H9 (cell line): ENCODE results near the gene GALNT2. TPM values are rescaled to one million over a fixed set of nuclear protein-coding genes. Genes with fewer than 3 reads are reported as not detected.

Experiments used
- DNase-seq: peaks from one replicate; pipeline ENCODE4 v3.0.0-alpha.2; 2017
- H2AFZ ChIP-seq: one replicate; pipeline ENCODE4 v1.6.1; 2013; ENCODE audit warnings: mild to moderate bottlenecking, low read length, control low read depth, moderate library complexity
- H2AK5ac ChIP-seq: 2 replicates; pipeline ENCODE4 v1.6.1; 2013; ENCODE audit warnings: low read length, control low read depth, mixed read lengths; ENCODE audit not compliant: insufficient read length
- H2BK120ac ChIP-seq: one replicate; pipeline ENCODE4 v1.6.1; 2013; ENCODE audit warnings: low read depth, mild to moderate bottlenecking, low read length, control low read depth, inconsistent platforms; ENCODE audit not compliant: poor library complexity, severe bottlenecking
- H2BK12ac ChIP-seq: 2 replicates; pipeline ENCODE4 v1.6.1; 2013; ENCODE audit warnings: low read length, control low read depth, mixed read lengths, low read depth; ENCODE audit not compliant: insufficient read length
- H2BK15ac ChIP-seq: 2 replicates; pipeline ENCODE4 v1.6.1; 2013; ENCODE audit warnings: low read depth, low read length, control low read depth
- H2BK20ac ChIP-seq: one replicate; pipeline ENCODE4 v1.6.1; 2013; ENCODE audit warnings: low read depth, mild to moderate bottlenecking, low read length, control low read depth, inconsistent platforms; ENCODE audit not compliant: poor library complexity, severe bottlenecking
- H2BK5ac ChIP-seq: 2 replicates; pipeline ENCODE4 v1.6.1; 2013; ENCODE audit warnings: low read length, control low read depth, mixed read lengths; ENCODE audit not compliant: insufficient read length
- H3K14ac ChIP-seq: 2 replicates; pipeline ENCODE4 v1.6.1; 2013; ENCODE audit warnings: low read length, control low read depth; ENCODE audit not compliant: insufficient read depth
- H3K18ac ChIP-seq: 2 replicates; pipeline ENCODE4 v1.6.1; 2013; ENCODE audit warnings: low read depth, mild to moderate bottlenecking, mixed read lengths, low read length, control low read depth; ENCODE audit not compliant: insufficient read length
- H3K23ac ChIP-seq: 2 replicates; pipeline ENCODE4 v1.6.1; 2013; ENCODE audit warnings: low read length, control low read depth, mixed read lengths, low read depth; ENCODE audit not compliant: insufficient read length
- H3K23me2 ChIP-seq: 2 replicates; pipeline ENCODE4 v1.6.1; 2013; ENCODE audit warnings: low read depth, mild to moderate bottlenecking, mixed read lengths, low read length, control low read depth; ENCODE audit not compliant: insufficient read length, poor library complexity, severe bottlenecking
- H3K27ac ChIP-seq: 2 replicates; pipeline ENCODE4 v1.5.1; 2013; ENCODE audit warnings: low read length, control low read depth, mixed read lengths, low read depth; ENCODE audit not compliant: insufficient read length
- H3K27me3 ChIP-seq: 2 replicates; pipeline ENCODE4 v1.6.1; 2013; ENCODE audit warnings: low read length, control low read depth, inconsistent platforms; ENCODE audit not compliant: insufficient read depth
- H3K4ac ChIP-seq: 2 replicates; pipeline ENCODE4 v1.6.1; 2013; ENCODE audit warnings: low read depth, mild to moderate bottlenecking, control low read depth, inconsistent platforms, low read length, moderate library complexity
- H3K4me1 ChIP-seq: 2 replicates; pipeline ENCODE4 v1.6.1; 2013; ENCODE audit warnings: low read length, control low read depth, inconsistent platforms; ENCODE audit not compliant: insufficient read depth
- H3K4me2 ChIP-seq: 2 replicates; pipeline ENCODE4 v1.6.1; 2013; ENCODE audit warnings: low read length, control low read depth, mixed read lengths; ENCODE audit not compliant: insufficient read length, insufficient read depth
- H3K56ac ChIP-seq: 2 replicates; pipeline ENCODE4 v1.6.1; 2013; ENCODE audit warnings: low read depth, mild to moderate bottlenecking, mixed read lengths, low read length, control low read depth; ENCODE audit not compliant: insufficient read length
- H3K79me1 ChIP-seq: 2 replicates; pipeline ENCODE4 v1.6.1; 2013; ENCODE audit warnings: low read depth, mild to moderate bottlenecking, moderate library complexity, low read length, control low read depth, inconsistent platforms; ENCODE audit not compliant: insufficient read depth, poor library complexity, severe bottlenecking
- H3K79me2 ChIP-seq: 2 replicates; pipeline ENCODE4 v1.6.1; 2013; ENCODE audit warnings: low read length, control low read depth, inconsistent platforms; ENCODE audit not compliant: insufficient read depth
- H3K9ac ChIP-seq: 2 replicates; pipeline ENCODE4 v1.6.1; 2013; ENCODE audit warnings: low read length, control low read depth, mixed read lengths; ENCODE audit not compliant: insufficient read length; ENCODE audit errors: extremely low read depth
- H3K9me3 ChIP-seq: one replicate; pipeline ENCODE4 v1.6.1; 2013; ENCODE audit warnings: low read depth, low read length, inconsistent platforms; ENCODE audit not compliant: control insufficient read depth
- H3T11ph ChIP-seq: one replicate; pipeline ENCODE4 v1.6.1; 2013; ENCODE audit warnings: mild to moderate bottlenecking, low read length, control low read depth, inconsistent platforms
- H4K20me1 ChIP-seq: one replicate; pipeline ENCODE4 v1.6.1; 2013; ENCODE audit not compliant: control insufficient read depth, insufficient read length, insufficient read depth
- H4K5ac ChIP-seq: 2 replicates; pipeline ENCODE4 v1.6.1; 2013; ENCODE audit warnings: low read depth, mild to moderate bottlenecking, mixed read lengths, low read length, control low read depth; ENCODE audit not compliant: insufficient read length
- H4K8ac ChIP-seq: replicated peaks from 2 replicates; pipeline ENCODE4 v1.6.1; 2013; ENCODE audit warnings: low read length, control low read depth, mixed read lengths, low read depth; ENCODE audit not compliant: insufficient read length
- H4K91ac ChIP-seq: 2 replicates; pipeline ENCODE4 v1.6.1; 2013; ENCODE audit warnings: low read depth, mild to moderate bottlenecking, moderate library complexity, mixed read lengths, low read length, control low read depth; ENCODE audit not compliant: insufficient read length
- H3K27ac Mint-ChIP-seq, 3 experiments: 2 replicates in 2 of 3; 3 replicates in 1 of 3; pipeline ENCODE4 v1.8.0; 2020 to 2021; ENCODE audit warnings: mixed read lengths in 3 of 3, mild to moderate bottlenecking in 1 of 3, moderate library complexity in 1 of 3
- H3K27me3 Mint-ChIP-seq: 2 replicates; pipeline ENCODE4 v1.8.0; 2021; ENCODE audit warnings: low read depth, mild to moderate bottlenecking, moderate library complexity, mixed read lengths
- H3K36me3 Mint-ChIP-seq, 3 experiments: 2 replicates in 2 of 3; 3 replicates in 1 of 3; pipeline ENCODE4 v1.8.0; 2020 to 2021; ENCODE audit warnings: low read depth in 3 of 3, mixed read lengths in 3 of 3; ENCODE audit not compliant: insufficient read depth in 1 of 3
- H3K4me1 Mint-ChIP-seq, 2 experiments: 2 replicates each; pipeline ENCODE4 v1.8.0; 2020; ENCODE audit warnings: mixed read lengths in 2 of 2
- H3K4me3 Mint-ChIP-seq, 2 experiments: 2 replicates in 1 of 2; 3 replicates in 1 of 2; pipeline ENCODE4 v1.8.0; 2020 to 2021; ENCODE audit warnings: mild to moderate bottlenecking in 2 of 2, mixed read lengths in 2 of 2, moderate library complexity in 1 of 2
- H3K9me3 Mint-ChIP-seq, 2 experiments: 2 replicates in 1 of 2; 3 replicates in 1 of 2; pipeline ENCODE4 v1.8.0; 2020; ENCODE audit warnings: mild to moderate bottlenecking in 2 of 2, mixed read lengths in 2 of 2, moderate library complexity in 1 of 2
- WGBS: extraction: QIAGEN DNeasy Blood & Tissue Kit; methylation state at CpG from one replicate; pipeline ENCODE4 v1.1.7; 2013; ENCODE audit warnings: missing lambda C conversion rate, low lambda C conversion rate, mixed read lengths; ENCODE audit not compliant: insufficient read length; ENCODE audit errors: extremely low coverage; 5-methylcytosine and 5-hydroxymethylcytosine counted together
- total RNA-seq: library from RNA; stranded (reverse); gene quantifications from 2 replicates; pipeline ENCODE4 v1.2.1, GENCODE V29; 2021
- TF ChIP-seq, protein P1 (sequence below): fragments of 200-600 bp; sonication (generic); conservative IDR thresholded peaks from 3 replicates; pipeline ENCODE4 v1.8.0; 2021; ENCODE audit warnings: antibody characterized with exemption, mild to moderate bottlenecking

Gene GALNT2
- total RNA-seq, 1 experiment from 2014 or later, result 57.6 TPM

GRCh38 chr1:230260831-230261230 lies 193.8 kb downstream of the GALNT2 start:
- Mint-ChIP-seq H3K27ac (no peak overlapping the region), H3K4me1 (no peaks in the 10 kb centered on the region), H3K4me3 (no peak overlapping the region), H3K9me3 (peaks cover 2 to 5% of the 10 kb centered on the region in 2 experiments; a peak in 2 of 5 replicates), H3K36me3 (peaks cover 34 to 56% (median 52%) of the 10 kb centered on the region in 3 experiments), H3K27me3 (no peaks in the 10 kb centered on the region; the same call in 1 of the 2 replicates)
- no peak overlapping the region for H3K18ac ChIP-seq
- H3K9ac ChIP-seq, result no peak overlapping the region
- no peak overlapping the region for H3K23ac ChIP-seq
- H4K5ac ChIP-seq, result no peak overlapping the region
- no peak overlapping the region for H3K4ac ChIP-seq
- no peak overlapping the region for H2BK120ac ChIP-seq
- H3K14ac ChIP-seq, result no peak overlapping the region
- H4K91ac ChIP-seq, result no peak overlapping the region
- H4K8ac ChIP-seq, result no peak overlapping the region
- H3K79me1 ChIP-seq, result no peaks in the 10 kb centered on the region
- H3K9me3 ChIP-seq, result no peaks in the 10 kb centered on the region
- no peak overlapping the region for H3K27ac ChIP-seq
- H2BK5ac ChIP-seq, result no peak overlapping the region
- H3K4me2 ChIP-seq, result no peak overlapping the region
- no peak overlapping the region for H3K56ac ChIP-seq
- no peaks in the 10 kb centered on the region for H3K4me1 ChIP-seq
- no peak overlapping the region for H2BK15ac ChIP-seq
- no peak overlapping the region for H2AK5ac ChIP-seq
- TF ChIP-seq, protein P1, sequence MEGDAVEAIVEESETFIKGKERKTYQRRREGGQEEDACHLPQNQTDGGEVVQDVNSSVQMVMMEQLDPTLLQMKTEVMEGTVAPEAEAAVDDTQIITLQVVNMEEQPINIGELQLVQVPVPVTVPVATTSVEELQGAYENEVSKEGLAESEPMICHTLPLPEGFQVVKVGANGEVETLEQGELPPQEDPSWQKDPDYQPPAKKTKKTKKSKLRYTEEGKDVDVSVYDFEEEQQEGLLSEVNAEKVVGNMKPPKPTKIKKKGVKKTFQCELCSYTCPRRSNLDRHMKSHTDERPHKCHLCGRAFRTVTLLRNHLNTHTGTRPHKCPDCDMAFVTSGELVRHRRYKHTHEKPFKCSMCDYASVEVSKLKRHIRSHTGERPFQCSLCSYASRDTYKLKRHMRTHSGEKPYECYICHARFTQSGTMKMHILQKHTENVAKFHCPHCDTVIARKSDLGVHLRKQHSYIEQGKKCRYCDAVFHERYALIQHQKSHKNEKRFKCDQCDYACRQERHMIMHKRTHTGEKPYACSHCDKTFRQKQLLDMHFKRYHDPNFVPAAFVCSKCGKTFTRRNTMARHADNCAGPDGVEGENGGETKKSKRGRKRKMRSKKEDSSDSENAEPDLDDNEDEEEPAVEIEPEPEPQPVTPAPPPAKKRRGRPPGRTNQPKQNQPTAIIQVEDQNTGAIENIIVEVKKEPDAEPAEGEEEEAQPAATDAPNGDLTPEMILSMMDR, result no peak
- no peak overlapping the region for H2AFZ ChIP-seq
- H3K79me2 ChIP-seq, result no peaks in the 10 kb centered on the region
- H4K20me1 ChIP-seq, result no peaks in the 10 kb centered on the region
- H2BK20ac ChIP-seq, result no peak overlapping the region
- H2BK12ac ChIP-seq, result no peak overlapping the region
- no peak overlapping the region for H3T11ph ChIP-seq
- no peaks in the 10 kb centered on the region for H3K27me3 ChIP-seq
- DNase-seq, result no peak
- no peaks in the 10 kb centered on the region for H3K23me2 ChIP-seq
- WGBS, result no CpG with 5 or more reads among the region's 1 CpG
